Activated CD4-positive, alpha-beta T cell treated with anti-CD3 and anti-CD28 coated beads, Interleukin-2, amount 10 ng/mL, durations not matched to agents 24 days and 14 days (primary cell): ENCODE measurements around the gene LDLRAD4. TPM values are rescaled to one million over a fixed set of nuclear protein-coding genes. Genes with fewer than 3 reads are reported as not detected.
"Not testable (repeated sequence)": the region's sequence is repeated elsewhere in the genome, so short reads cannot be mapped to it uniquely, and the experiment has no call there.

Experiments
- DNase-seq: peaks from one replicate; pipeline ENCODE4 v3.0.0; 2022
- H3K27ac Mint-ChIP-seq: one replicate; pipeline ENCODE4 v1.8.0; 2022; ENCODE audit warnings: mild to moderate bottlenecking, mixed read lengths
- H3K27me3 Mint-ChIP-seq: one replicate; pipeline ENCODE4 v1.8.0; 2022; ENCODE audit warnings: mixed read lengths
- H3K36me3 Mint-ChIP-seq: one replicate; pipeline ENCODE4 v1.8.0; 2022; ENCODE audit warnings: low read depth, mild to moderate bottlenecking, mixed read lengths
- H3K4me1 Mint-ChIP-seq: one replicate; pipeline ENCODE4 v1.8.0; 2021; ENCODE audit warnings: mixed read lengths
- H3K4me3 Mint-ChIP-seq: one replicate; pipeline ENCODE4 v1.8.0; 2022; ENCODE audit warnings: mild to moderate bottlenecking, moderate library complexity, mixed read lengths
- H3K9me3 Mint-ChIP-seq: one replicate; pipeline ENCODE4 v1.8.0; 2021; ENCODE audit warnings: mixed read lengths
- intact Hi-C: fragments of 100-400 bp; cut with micrococcal nuclease; formaldehyde crosslinking; loops from one replicate; pipeline ENCODE4 v1.15.1; 2023
- total RNA-seq: library from RNA; stranded (reverse); gene quantifications from 2 replicates; pipeline ENCODE4 v1.2.3, GENCODE V29; 2022

Gene LDLRAD4
- total RNA-seq, 1 donor from 2014 or later, result 36.5 TPM

DNA sequence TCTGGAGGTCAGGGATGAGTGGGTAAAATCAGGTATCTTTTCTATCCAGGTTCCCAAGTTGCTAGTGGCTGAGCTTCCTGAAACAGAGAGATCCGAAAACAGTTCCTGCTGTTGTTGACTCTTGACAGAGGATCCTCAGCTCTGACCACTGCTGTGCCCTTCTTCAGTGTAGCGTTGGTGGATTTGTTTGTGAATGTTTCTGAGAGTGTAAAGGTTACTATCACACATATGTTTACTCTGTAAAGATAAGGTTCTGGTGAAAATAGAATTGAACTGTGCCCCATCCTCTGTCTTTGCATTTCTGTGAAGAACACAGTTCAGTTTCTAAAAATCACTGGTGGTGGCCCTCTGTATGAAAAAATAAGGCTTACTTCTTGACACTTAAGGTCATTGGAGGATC, 119.8 kb downstream of the LDLRAD4 start:
- no peak for DNase-seq
- H3K4me1 Mint-ChIP-seq, result peaks cover 2% of the 10 kb centered on the region
- intact Hi-C loops, result no loop called here
- H3K36me3 Mint-ChIP-seq, result peaks cover 10% of the 10 kb centered on the region
- H3K27me3 Mint-ChIP-seq, result peaks cover 2% of the 10 kb centered on the region
- no peak overlapping the region for H3K27ac Mint-ChIP-seq
- no peak overlapping the region for H3K4me3 Mint-ChIP-seq
- peaks cover 15% of the 10 kb centered on the region for H3K9me3 Mint-ChIP-seq

DNA sequence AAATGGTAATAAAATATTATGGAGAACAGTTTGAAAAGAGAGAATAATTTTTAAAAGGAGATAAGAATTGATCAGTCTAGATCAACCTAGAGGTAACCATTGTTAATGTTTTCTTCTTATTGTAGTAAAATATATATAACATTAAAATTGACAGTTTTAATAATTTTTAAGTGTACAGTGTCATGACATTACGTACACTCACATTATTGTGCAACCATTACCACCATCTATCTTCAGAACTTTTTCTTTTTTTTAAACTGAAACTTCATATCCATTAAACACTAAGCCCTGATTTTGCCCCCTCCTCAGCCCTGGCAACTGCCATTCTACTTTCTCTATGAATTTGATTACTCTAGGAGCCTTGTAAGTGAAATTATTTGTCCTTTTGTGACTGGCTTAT, 121.1 kb downstream of the LDLRAD4 start:
- Mint-ChIP-seq H3K4me3 (no peak overlapping the region), H3K27ac (no peak overlapping the region), H3K36me3 (peaks cover 12% of the 10 kb centered on the region), H3K9me3 (peaks cover 9% of the 10 kb centered on the region), H3K27me3 (no peaks in the 10 kb centered on the region), H3K4me1 (peaks cover 2% of the 10 kb centered on the region)
- no peak for DNase-seq
- intact Hi-C loops, result no loop called here

DNA sequence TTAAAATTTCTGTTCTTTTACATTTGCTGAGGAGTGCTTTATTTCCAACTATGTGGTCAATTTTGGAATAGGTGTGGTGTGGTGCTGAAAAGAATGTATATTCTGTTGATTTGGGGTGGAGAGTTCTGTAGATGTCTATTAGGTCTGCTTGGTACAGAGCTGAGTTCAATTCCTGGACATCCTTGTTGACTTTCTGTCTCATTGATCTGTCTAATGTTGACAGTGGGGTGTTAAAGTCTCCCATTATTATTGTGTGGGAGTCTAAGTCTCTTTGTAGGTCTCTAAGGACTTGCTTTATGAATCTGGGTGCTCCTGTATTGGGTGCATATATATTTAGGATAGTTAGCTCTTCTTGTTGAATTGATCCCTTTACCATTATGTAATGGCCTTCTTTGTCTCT, 127.9 kb downstream of the LDLRAD4 start:
- intact Hi-C loops, H3K27me3 Mint-ChIP-seq, H3K4me1 Mint-ChIP-seq, H3K27ac Mint-ChIP-seq, DNase-seq, H3K4me3 Mint-ChIP-seq: not testable (repeated sequence)
- Mint-ChIP-seq H3K9me3 (peaks cover 23% of the 10 kb centered on the region), H3K36me3 (peaks cover 20% of the 10 kb centered on the region)

DNA sequence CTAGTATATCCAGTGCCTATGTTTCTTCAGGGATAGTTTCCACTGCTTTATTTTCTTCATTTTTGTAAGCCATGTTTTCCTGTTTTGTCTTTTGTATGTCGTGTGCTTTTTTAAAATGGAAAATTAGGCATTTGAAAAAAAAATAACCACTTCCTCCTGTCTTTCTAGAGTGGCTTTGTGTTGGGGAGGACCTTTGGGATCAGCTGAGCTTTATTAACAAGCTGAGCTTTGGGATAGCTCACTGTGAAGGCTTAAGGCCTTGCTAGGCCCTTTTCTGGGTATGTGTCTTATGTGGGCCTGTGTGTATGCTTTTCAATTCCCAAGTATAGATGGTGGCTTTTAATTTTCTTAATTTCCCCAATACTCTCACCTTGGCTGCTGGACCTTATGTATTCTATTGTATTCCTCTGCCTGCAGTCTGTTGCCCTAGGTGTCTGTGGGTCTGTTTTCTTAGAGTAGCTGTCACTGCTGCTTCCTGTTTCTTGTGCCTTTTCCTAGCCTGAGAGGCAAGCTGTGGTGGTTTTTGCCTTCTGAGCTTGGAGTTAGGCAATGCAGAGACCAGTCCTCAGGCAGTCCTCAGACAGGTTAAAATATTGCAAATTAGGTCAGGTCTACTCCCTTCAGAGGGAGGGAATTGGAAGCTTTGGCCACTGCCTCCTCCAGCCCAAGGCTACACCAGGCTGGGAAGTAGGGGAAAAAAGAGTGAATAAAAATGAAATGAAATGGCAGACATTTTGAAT, 134.7 kb downstream of the LDLRAD4 start:
- Mint-ChIP-seq H3K27me3 (no peaks in the 10 kb centered on the region), H3K9me3 (peaks cover 19% of the 10 kb centered on the region), H3K4me3 (peak overlapping the region; percentile 39), H3K4me1 (peaks cover 18% of the 10 kb centered on the region), H3K36me3 (peaks cover 14% of the 10 kb centered on the region), H3K27ac (peak overlapping the region; percentile 62)
- intact Hi-C loops, result no loop called here
- DNase-seq, result peak; percentile 76

DNA sequence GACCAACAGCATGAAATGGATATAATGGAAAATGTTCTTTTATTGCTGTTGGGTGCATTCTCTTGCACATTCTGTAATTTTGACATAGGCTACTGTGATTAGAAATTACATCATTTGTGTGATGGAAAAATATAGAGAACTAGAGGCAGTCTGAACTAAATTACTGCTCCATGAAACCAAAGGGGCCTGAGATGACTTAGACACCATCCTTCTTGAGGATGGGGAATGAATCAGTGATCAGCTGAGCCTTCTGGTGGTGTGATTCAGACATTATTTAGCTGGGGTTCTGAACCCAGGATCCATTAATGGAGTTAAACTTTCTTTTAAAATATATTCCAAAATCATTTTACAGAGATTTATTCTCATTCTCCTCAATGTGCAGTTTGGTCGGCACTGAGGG, 135.8 kb downstream of the LDLRAD4 start:
- no peak overlapping the region for H3K27ac Mint-ChIP-seq
- H3K4me1 Mint-ChIP-seq, result peaks cover 18% of the 10 kb centered on the region
- intact Hi-C loops, result no loop called here
- H3K27me3 Mint-ChIP-seq, result no peaks in the 10 kb centered on the region
- no peak overlapping the region for H3K4me3 Mint-ChIP-seq
- H3K36me3 Mint-ChIP-seq, result peaks cover 14% of the 10 kb centered on the region
- DNase-seq, result no peak
- H3K9me3 Mint-ChIP-seq, result peaks cover 19% of the 10 kb centered on the region

DNA sequence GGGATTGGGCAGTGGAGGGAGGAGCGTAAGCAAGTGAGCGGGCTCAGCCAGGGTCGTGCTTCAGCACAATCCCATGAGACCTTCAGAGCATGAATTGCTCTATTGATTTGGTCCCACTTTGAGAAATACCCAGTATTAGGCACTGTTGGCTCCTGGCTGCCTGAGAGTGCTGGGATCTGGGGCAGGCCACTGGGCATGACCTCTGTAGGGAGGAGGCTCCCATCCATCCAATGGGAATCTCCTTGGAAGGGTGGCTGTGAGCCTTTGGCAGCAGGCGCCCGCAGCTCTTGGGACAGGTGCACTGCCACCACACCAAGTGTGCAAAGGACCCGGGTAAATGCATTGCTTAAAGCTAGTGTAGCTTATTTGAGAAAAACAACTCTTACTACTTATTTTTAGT, 137.5 kb downstream of the LDLRAD4 start:
- Mint-ChIP-seq H3K36me3 (peaks cover 8% of the 10 kb centered on the region), H3K4me1 (peaks cover 18% of the 10 kb centered on the region), H3K27me3 (no peaks in the 10 kb centered on the region), H3K9me3 (peaks cover 11% of the 10 kb centered on the region), H3K27ac (no peak overlapping the region), H3K4me3 (no peak overlapping the region)
- DNase-seq, result no peak
- intact Hi-C loops, result no loop called here

DNA sequence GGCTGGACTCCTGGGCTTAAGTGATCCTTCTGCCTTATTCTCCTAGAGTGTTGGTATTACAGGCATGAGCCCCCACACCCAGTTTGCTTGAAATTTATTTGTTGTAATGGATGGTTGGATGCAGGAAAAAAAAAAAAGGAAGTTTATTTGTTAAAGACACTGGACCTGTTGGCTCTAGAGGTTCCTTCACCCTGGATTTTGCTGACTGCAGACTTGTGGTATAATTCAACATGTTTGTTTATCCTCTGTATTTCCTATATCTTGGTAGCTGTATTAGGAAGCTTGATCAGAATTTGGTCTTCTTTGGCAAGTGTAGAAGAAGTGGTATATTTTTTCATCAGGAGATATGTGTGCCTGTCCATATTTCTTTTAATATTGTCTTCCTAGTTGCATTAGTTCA, 138.7 kb downstream of the LDLRAD4 start:
- Mint-ChIP-seq H3K27ac (no peak overlapping the region), H3K27me3 (no peaks in the 10 kb centered on the region), H3K9me3 (peaks cover 11% of the 10 kb centered on the region), H3K36me3 (peaks cover 4% of the 10 kb centered on the region), H3K4me3 (no peak overlapping the region), H3K4me1 (peaks cover 21% of the 10 kb centered on the region)
- intact Hi-C loops, result no loop called here
- no peak for DNase-seq

DNA sequence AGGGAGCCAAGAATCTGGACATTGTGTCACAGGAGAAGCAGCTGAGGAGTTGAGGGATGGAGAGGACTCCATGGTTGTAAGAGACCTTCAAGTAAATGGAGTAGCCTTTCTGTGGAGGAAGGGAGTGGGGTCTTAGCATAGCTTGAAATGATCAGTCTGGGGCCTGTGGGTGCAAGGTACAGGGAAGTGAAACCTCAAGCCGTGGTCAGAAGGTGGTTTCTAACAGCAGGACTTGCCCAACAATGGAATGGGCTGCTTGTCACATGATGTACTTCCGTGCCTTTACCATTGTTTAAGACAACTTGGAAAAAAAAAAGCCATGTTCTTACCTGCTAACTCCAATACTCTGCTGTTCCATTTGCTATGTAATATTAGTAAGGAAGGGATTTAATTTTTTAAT, 140.7 kb downstream of the LDLRAD4 start:
- Mint-ChIP-seq H3K36me3 (peaks cover 3% of the 10 kb centered on the region), H3K27me3 (no peaks in the 10 kb centered on the region), H3K27ac (no peak overlapping the region), H3K4me3 (no peak overlapping the region), H3K9me3 (peaks cover 7% of the 10 kb centered on the region), H3K4me1 (peaks cover 5% of the 10 kb centered on the region)
- intact Hi-C loops, result no loop called here
- DNase-seq, result no peak

DNA sequence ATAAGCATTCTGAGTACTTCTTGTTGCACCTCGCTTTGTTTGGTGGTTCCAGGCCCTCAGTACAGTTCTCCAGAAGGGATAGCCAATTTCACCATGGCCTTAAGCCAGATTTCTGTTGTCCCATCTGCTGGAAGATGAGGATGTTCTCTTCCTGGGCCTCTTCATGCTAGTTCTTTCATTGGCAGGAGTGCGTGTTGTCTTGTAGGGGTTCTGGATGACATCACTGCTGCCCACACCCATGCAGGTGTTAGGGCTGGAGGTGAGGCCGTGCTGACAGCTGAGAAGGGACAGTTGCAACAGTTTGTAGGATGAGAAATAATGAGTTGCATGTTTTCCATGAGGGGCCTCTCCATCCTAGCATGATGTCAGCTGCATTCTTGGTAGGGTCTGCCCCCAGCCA, 142.9 kb downstream of the LDLRAD4 start:
- peaks cover 6% of the 10 kb centered on the region for H3K4me1 Mint-ChIP-seq
- H3K27ac Mint-ChIP-seq, result no peak overlapping the region
- no peaks in the 10 kb centered on the region for H3K27me3 Mint-ChIP-seq
- no peak for DNase-seq
- H3K4me3 Mint-ChIP-seq, result no peak overlapping the region
- intact Hi-C loops, result no loop called here
- peaks cover 7% of the 10 kb centered on the region for H3K9me3 Mint-ChIP-seq
- peaks cover 3% of the 10 kb centered on the region for H3K36me3 Mint-ChIP-seq

DNA sequence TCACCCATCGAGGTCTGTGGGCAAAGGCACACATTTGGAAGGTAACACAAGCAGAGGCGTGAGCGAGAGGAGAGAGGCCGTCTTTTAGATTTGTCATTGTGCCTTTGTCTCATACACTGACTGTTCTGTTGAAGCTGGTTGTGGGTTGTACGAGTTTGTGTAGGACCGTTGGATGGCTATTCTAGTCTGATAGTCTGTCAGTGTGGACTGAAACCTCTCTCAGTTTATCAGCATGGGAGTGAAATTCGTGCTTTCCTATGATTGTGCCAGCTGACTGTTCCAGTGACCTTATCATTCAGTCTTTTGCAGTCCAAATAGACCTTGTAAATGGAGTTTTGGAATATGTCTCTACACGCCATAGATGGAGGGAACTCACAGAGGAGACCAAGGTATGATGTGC, 143.5 kb downstream of the LDLRAD4 start:
- Mint-ChIP-seq H3K4me3 (no peak overlapping the region), H3K27me3 (no peaks in the 10 kb centered on the region), H3K36me3 (peaks cover 3% of the 10 kb centered on the region), H3K27ac (no peak overlapping the region), H3K9me3 (peaks cover 7% of the 10 kb centered on the region), H3K4me1 (peaks cover 8% of the 10 kb centered on the region)
- intact Hi-C loops, result no loop called here
- no peak for DNase-seq

DNA sequence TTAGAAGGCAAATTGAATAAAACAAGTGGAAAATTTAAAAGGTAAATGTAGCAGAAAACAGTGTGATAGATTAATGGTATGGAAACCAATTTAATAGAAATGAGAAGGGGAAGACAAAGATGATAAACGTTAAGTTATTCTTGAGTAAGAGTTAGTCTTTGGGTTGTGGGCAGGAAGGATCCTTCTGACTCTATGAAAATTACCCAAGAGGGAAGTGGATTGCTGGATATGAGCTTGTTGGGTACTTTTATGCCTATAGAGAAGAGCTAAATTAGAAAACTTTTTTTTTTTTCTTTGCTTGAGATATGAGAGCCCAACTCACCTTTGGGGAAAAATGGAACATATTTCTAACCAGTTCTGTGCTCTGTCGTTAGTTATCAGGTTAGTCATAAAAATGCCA, 144.0 kb downstream of the LDLRAD4 start:
- intact Hi-C loops, result no loop called here
- Mint-ChIP-seq H3K27me3 (no peaks in the 10 kb centered on the region), H3K27ac (no peak overlapping the region)

DNA sequence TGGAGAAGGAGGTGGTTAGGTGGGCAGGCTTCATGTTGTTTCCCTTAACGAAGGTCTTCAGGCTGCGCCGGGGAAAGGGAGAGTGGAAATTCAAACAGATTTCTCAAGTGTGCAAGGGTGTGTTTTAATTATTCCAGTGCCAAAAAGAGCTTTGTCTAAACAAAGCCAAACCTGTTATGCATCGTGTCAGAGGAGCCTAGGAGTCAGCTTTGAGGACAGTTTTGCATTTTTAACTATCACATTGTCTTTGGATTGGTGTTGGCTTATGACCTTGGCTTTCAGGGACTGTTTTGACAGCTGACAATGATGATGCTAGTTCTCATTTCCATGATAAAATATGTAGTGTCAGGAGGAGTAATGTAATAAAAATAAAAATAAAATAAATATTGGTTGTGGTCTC, 144.8 kb downstream of the LDLRAD4 start:
- no peaks in the 10 kb centered on the region for H3K27me3 Mint-ChIP-seq
- no peak overlapping the region for H3K27ac Mint-ChIP-seq
- intact Hi-C loops, result no loop called here
- H3K4me3 Mint-ChIP-seq, result no peak overlapping the region
- DNase-seq, result no peak
- H3K36me3 Mint-ChIP-seq, result no peaks in the 10 kb centered on the region
- H3K4me1 Mint-ChIP-seq, result peaks cover 8% of the 10 kb centered on the region
- H3K9me3 Mint-ChIP-seq, result no peaks in the 10 kb centered on the region

More for the DNA sequence above, 144.0 kb downstream of the LDLRAD4 start:
- peaks cover 3% of the 10 kb centered on the region for H3K9me3 Mint-ChIP-seq
- DNase-seq, result no peak
- H3K36me3 Mint-ChIP-seq, result no peaks in the 10 kb centered on the region
- H3K4me1 Mint-ChIP-seq, result peaks cover 8% of the 10 kb centered on the region
- no peak overlapping the region for H3K4me3 Mint-ChIP-seq

DNA sequence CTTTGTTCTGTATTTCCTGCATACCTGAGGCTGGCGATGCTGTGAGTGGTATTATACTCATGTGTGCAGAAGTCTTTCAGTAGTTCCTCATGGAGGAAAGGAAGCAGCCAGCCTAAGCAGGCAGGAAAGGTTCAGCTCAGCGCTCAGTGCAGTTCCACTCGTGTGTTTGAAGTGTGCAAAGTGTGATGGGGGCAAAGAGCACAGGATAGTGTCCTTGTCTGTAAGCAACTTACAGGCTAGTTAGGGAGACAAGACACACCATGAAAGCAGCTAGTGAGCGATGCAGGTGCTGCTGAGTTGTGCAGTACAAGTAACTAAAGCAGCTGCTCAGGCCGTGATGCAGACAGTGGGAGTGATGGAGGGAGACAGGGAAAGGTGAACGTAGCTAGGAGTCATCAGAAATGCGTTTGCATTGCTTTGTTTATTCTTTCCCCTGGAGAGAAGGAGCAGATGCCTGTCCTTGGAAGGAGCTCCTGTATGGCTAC, 146.2 kb downstream of the LDLRAD4 start:
- Mint-ChIP-seq H3K9me3 (no peaks in the 10 kb centered on the region), H3K36me3 (no peaks in the 10 kb centered on the region), H3K4me1 (peaks cover 17% of the 10 kb centered on the region), H3K27ac (no peak overlapping the region), H3K27me3 (no peaks in the 10 kb centered on the region), H3K4me3 (no peak overlapping the region)
- intact Hi-C loops, result no loop called here
- DNase-seq, result no peak

DNA sequence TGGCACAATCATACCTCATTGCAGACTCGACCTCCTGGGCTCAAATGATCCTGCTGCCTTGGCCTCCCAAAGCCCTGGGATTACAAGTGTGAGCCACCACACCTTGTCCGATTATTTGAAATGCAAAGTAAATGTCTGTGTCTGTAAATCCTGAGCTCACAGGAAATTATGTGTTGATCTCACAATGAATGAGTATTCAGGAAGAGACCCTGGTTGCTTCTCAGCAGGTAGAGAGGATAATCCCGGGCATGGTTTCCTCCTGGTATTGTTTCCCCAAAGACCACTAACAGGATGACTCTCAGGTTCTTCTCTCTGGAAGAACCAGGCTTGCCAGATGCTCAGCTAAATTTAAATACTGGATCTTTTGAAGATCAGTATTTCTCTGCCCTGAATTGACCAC, 147.6 kb downstream of the LDLRAD4 start:
- H3K9me3 Mint-ChIP-seq, result no peaks in the 10 kb centered on the region
- H3K4me1 Mint-ChIP-seq, result peaks cover 21% of the 10 kb centered on the region
- no peaks in the 10 kb centered on the region for H3K27me3 Mint-ChIP-seq
- no peaks in the 10 kb centered on the region for H3K36me3 Mint-ChIP-seq
- no peak overlapping the region for H3K27ac Mint-ChIP-seq
- no peak for DNase-seq
- intact Hi-C loops, result no loop called here
- no peak overlapping the region for H3K4me3 Mint-ChIP-seq

DNA sequence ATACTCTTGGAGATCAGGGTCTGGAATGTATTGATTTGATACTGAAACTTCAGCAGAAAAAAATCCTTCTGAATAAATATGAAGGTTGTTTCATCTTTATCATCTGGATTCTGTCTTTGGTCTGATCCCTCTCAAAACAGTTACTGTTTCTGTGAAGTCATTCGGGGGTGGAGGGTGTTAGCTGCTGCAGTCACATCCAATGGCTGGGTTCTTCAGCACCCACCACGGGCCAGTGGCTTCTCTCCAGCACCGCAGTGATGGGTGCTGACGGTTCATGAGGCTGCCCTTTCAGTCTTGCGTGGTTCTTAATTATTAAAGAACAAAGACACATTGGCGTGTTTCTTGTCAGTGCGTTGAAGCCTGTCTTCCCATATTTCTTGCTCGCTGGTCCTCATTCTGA, 148.0 kb downstream of the LDLRAD4 start:
- DNase-seq, result no peak
- H3K4me3 Mint-ChIP-seq, result no peak overlapping the region
- no peaks in the 10 kb centered on the region for H3K36me3 Mint-ChIP-seq
- H3K27me3 Mint-ChIP-seq, result no peaks in the 10 kb centered on the region
- intact Hi-C loops, result no loop called here
- no peaks in the 10 kb centered on the region for H3K9me3 Mint-ChIP-seq
- H3K4me1 Mint-ChIP-seq, result peaks cover 20% of the 10 kb centered on the region
- H3K27ac Mint-ChIP-seq, result no peak overlapping the region
